GM23248 (cell line): ENCODE results near the gene CEP41.

ENCODE experiments used
- EZH2 ChIP-seq: fragments of 200-600 bp; sonication (generic); IDR thresholded peaks from 2 replicates; pipeline ENCODE4 v1.6.1; 2018; ENCODE audit warnings: antibody characterized with exemption, mild to moderate bottlenecking; ENCODE audit not compliant: insufficient read depth, poor library complexity, severe bottlenecking
- EZH2phosphoT487 ChIP-seq: fragments of 200-600 bp; sonication (generic); IDR thresholded peaks from 2 replicates; pipeline ENCODE4 v1.6.1; 2018; ENCODE audit warnings: antibody characterized with exemption, moderate library complexity, mild to moderate bottlenecking, low read depth; ENCODE audit not compliant: insufficient read depth

GRCh38 chr7:130365088-130365487 is 75.7 kb downstream of the CEP41 start:
- no peak for TF ChIP-seq EZH2phosphoT487
- no peak for TF ChIP-seq EZH2
